Left ventricle myocardium inferior (tissue), 1 donor: Measurements from ENCODE around the gene TSC22D4. TPM values are rescaled to one million over a fixed set of nuclear protein-coding genes. Genes with fewer than 3 reads are reported as not detected.
A peak's percentile ranks its signal among the peaks of the same experiment; 100 is the strongest.
"Not testable (repeated sequence)": the region's sequence is repeated elsewhere in the genome, so short reads cannot be mapped to it uniquely, and the experiment has no call there.

Source experiments
- DNase-seq: peaks from one replicate; pipeline ENCODE4 v3.0.0-alpha.2; 2020
- H3K27ac ChIP-seq: fragments of 200-600 bp; replicated peaks from 2 replicates; pipeline ENCODE4 v1.8.0; 2021
- H3K27me3 ChIP-seq: fragments of 200-600 bp; 2 replicates; pipeline ENCODE4 v1.8.0; 2021; ENCODE audit warnings: low read depth
- H3K36me3 ChIP-seq: fragments of 200-600 bp; 2 replicates; pipeline ENCODE4 v1.8.0; 2021
- H3K4me1 ChIP-seq: fragments of 200-600 bp; 2 replicates; pipeline ENCODE4 v1.8.0; 2021
- H3K4me3 ChIP-seq: fragments of 200-600 bp; 2 replicates; pipeline ENCODE4 v1.8.0; 2021; ENCODE audit warnings: mild to moderate bottlenecking, moderate library complexity
- H3K9me3 ChIP-seq: fragments of 200-600 bp; replicated peaks from 2 replicates; pipeline ENCODE4 v1.8.0; 2021
- intact Hi-C: fragments of 100-400 bp; cut with micrococcal nuclease; formaldehyde crosslinking; loops from one replicate; pipeline ENCODE4 v1.11.0; 2022
- total RNA-seq: library from RNA; stranded (reverse); fragmentation: NEBNext Ultra II Directional; extraction: Animal tissue kit (Norgen Biotek cat#: 25700); gene quantifications from one replicate; pipeline ENCODE4 v1.2.1, GENCODE V29; 2021
- TF ChIP-seq, protein P1 (sequence below): fragments of 200-600 bp; IDR thresholded peaks from 2 replicates; pipeline ENCODE4 v1.8.0; 2021; ENCODE audit warnings: antibody characterized with exemption, mild to moderate bottlenecking, borderline replicate concordance
- donor health status: DM: no; HTN: yes; CAD: no; lungs with severe emphysema.

The TSC22D4 gene
- total RNA-seq, 1 donor from 2014 or later: 47.5 TPM

DNA sequence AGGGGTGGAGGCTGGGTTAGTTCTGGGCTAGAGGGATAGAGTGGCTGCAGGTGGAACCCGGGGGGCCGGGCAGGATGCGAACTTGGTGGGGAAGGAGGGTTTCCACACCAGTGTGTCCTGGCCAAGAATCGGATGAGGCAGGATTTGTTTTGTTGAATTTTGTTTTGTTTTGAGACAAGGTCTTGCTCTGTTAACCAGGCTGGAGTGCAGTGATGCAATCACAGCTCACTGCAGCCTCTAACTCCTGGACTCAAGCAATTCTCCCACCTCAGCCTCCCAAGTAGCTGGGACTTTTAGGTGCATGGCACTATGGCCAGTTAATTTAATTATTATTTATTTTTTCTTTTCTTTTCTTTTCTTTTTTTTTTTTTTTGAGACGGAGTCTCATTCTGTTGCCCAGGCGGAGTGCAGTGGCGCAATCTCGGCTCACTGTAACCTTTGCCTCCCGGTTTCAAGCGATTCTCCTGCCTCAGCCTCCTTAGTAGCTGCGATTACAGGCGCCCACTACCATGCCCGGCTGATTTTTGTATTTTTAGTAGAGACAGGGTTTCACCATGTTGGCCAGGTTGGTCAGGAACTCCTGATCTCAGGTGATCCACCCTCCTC is 29.7 kb downstream of the TSC22D4 start:
- H3K27me3 ChIP-seq: no peaks in the 10 kb centered on the region
- peak overlapping the region; percentile 76 for H3K4me3 ChIP-seq
- intact Hi-C loops: no loop called here
- H3K27ac ChIP-seq: peak overlapping the region; percentile 94
- TF ChIP-seq, protein P1, sequence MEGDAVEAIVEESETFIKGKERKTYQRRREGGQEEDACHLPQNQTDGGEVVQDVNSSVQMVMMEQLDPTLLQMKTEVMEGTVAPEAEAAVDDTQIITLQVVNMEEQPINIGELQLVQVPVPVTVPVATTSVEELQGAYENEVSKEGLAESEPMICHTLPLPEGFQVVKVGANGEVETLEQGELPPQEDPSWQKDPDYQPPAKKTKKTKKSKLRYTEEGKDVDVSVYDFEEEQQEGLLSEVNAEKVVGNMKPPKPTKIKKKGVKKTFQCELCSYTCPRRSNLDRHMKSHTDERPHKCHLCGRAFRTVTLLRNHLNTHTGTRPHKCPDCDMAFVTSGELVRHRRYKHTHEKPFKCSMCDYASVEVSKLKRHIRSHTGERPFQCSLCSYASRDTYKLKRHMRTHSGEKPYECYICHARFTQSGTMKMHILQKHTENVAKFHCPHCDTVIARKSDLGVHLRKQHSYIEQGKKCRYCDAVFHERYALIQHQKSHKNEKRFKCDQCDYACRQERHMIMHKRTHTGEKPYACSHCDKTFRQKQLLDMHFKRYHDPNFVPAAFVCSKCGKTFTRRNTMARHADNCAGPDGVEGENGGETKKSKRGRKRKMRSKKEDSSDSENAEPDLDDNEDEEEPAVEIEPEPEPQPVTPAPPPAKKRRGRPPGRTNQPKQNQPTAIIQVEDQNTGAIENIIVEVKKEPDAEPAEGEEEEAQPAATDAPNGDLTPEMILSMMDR: no peak
- no peaks in the 10 kb centered on the region for H3K36me3 ChIP-seq
- peaks cover 26% of the 10 kb centered on the region for H3K4me1 ChIP-seq
- no peaks in the 10 kb centered on the region for H3K9me3 ChIP-seq
- no peak for DNase-seq

DNA sequence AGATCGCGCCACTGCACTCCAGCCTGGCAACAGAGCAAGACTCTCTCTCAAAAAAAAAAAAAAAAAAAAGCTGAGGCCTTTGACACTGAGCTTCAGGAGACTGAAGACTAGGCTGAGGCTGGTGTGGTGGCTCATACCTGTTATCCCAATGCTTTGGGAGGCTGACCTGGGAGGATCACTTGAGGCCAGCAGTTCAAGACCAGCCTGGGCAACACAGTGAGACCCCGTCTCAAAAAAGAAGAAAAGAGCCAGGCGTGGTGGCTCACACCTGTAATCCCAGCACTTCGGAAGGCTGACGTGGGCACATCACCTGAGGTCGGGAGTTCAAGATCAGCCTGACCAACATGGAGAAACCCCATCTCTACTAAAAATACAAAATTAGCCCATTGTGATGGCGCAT is 31.7 kb downstream of the TSC22D4 start:
- H3K36me3 ChIP-seq, intact Hi-C loops, H3K27ac ChIP-seq, H3K27me3 ChIP-seq, H3K9me3 ChIP-seq, H3K4me3 ChIP-seq, DNase-seq: not testable (repeated sequence)
- H3K4me1 ChIP-seq: peaks cover 34% of the 10 kb centered on the region

DNA sequence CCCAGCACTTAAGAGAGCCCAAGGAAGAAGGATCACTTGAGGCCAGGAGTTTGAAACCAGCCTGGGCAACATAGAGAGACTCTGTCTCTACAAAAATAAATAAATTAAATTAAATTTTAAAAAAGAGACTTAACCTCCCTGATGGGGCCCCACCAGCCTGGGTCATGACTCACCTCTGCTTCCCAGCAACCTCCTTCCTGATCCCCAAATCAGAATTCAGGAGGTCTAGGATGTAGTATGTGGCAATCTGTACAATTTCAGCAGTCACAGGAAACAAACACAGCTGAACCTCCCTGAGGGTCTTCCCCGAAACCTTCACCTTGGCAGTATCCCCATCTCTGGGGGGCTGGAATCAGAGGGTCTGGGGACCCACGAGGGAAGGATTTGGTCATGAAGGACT is 33.0 kb downstream of the TSC22D4 start:
- Histone ChIP-seq H3K36me3 (no peaks in the 10 kb centered on the region), H3K27ac (peak overlapping the region; percentile 85), H3K4me3 (no peak overlapping the region), H3K4me1 (peaks cover 34% of the 10 kb centered on the region), H3K9me3 (no peaks in the 10 kb centered on the region), H3K27me3 (no peaks in the 10 kb centered on the region)
- TF ChIP-seq, protein P1: no peak
- intact Hi-C loops: no loop called here
- no peak for DNase-seq

DNA sequence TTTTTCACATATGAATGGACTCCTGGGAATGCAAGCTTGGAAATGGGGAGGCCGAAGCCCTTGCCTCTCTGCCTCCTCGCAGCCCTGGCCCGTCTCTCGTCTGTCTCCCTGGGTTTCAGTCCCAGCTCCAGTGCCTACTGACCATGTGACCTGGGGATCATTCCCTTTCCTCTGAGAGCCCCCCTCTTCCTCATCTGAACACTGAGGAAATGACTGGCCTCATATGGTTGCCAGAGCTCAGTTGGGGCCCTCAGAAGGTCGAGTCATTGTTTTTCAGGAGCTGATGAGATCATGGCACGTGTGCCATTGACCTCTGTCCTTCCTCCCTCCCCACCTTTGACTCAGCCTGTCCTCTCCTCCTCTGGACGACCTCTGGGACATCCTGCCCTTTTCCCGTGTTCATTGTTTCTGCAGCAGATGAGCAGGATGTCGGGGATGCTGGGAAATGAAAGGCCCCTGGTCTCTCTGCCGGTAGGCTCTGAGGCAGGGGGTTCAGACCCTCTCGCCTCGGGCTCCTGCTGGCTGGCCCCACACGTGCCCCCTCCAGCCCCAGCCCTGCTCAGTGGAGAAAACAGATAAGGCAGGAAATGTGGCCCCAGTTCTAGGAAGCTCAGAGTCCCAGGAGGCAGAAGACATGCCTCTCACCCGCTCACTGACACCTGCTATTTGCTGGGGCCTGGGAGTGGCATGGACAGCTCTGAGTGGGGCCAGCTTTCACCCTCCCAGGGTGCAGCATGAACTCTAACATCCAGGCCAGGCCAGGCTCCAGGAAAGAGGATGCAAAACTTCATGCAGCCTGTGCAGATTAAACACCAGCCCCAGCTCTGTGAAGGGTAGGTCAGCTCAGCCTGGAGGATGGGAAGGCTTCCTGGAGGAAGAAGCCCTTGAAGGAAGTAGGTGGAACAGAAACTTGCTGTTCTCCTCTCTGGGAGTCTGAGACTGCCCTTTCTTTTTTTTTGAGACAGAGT is 34.4 kb downstream of the TSC22D4 start:
- H3K4me1 ChIP-seq: peaks cover 22% of the 10 kb centered on the region
- intact Hi-C loops: no loop called here
- H3K9me3 ChIP-seq: no peaks in the 10 kb centered on the region
- H3K27ac ChIP-seq: peak overlapping the region; percentile 85
- DNase-seq: no peak
- TF ChIP-seq, protein P1: no peak
- H3K4me3 ChIP-seq: no peak overlapping the region
- no peaks in the 10 kb centered on the region for H3K27me3 ChIP-seq
- no peaks in the 10 kb centered on the region for H3K36me3 ChIP-seq

DNA sequence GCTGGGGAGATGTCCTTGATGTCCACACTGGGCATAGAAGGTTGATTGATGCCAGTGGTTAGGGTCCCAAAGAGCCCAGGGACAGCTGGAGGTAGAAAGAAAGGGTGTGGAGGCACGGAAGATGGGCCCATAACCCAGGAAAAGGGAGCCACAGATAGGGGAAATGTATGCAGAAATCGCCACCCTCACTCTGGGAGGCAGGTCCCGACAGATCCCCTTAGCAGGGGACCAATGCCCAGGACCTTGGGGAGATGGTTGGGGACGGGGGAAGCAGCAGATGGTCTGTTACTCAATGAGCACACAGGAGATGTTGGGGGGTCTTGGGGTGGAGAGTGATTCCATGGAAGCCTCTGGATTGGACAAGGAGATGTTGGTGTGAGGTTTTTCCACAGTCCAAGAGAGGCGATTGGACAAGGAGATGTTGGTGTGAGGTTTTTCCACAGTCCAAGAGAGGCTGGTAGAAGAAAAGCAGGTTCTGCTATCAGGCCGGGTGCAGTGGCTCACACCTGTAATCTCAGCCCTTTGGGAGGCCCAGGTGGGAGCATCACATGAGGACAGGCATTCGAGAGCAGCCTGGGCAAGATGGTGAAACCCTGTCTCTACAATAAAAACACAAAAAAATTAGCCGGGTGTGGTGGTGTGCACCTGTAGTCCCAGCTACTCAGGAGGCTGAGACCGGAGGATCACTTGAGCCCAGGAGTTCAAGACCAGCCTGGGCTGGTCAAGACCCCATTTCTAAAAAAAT is 35.7 kb downstream of the TSC22D4 start:
- no peak overlapping the region for H3K4me3 ChIP-seq
- H3K9me3 ChIP-seq: no peaks in the 10 kb centered on the region
- intact Hi-C loops: no loop called here
- TF ChIP-seq, protein P1: no peak
- H3K4me1 ChIP-seq: peaks cover 22% of the 10 kb centered on the region
- H3K27ac ChIP-seq: peak overlapping the region; percentile 85
- H3K36me3 ChIP-seq: no peaks in the 10 kb centered on the region
- no peaks in the 10 kb centered on the region for H3K27me3 ChIP-seq
- DNase-seq: no peak
